ENCODE results near the gene PIPOX.

- TF ChIP-seq POLR2A (IDR thresholded peaks at IDR 0.05; ENCODE audit: low read length) (no peak), GATA1 (IDR thresholded peaks at IDR 0.05; ENCODE audit: low read depth, low read length) (no peak)
These were observed 8.8 kb downstream of the PIPOX start for GRCh38 chr17:29051731-29052130.
